H1 (cell line): ENCODE measurements around the gene WDFY1. TPM values are rescaled to one million over a fixed set of nuclear protein-coding genes. Genes with fewer than 3 reads are reported as not detected.
"Not testable (repeated sequence)": the region's sequence is repeated elsewhere in the genome, so short reads cannot be mapped to it uniquely, and the experiment has no call there.

Experiments
- CTCF ChIA-PET: fragments of 300-600 bp; sonication (Branson Sonifier 250); formaldehyde crosslinking; loops from one replicate; lab custom pipeline; 2021; ENCODE audit not compliant: partially characterized antibody; lab: Charles Lee
- POLR2A ChIA-PET: fragments of 300-600 bp; sonication (Branson Sonifier 250); formaldehyde crosslinking; loops from one replicate; lab custom pipeline; 2021; ENCODE audit warnings: inconsistent platforms; ENCODE audit not compliant: partially characterized antibody; lab: Charles Lee
- DNase-seq, 2 experiments: peaks; one replicate each; pipeline versions ENCODE4 v3.0.0 to v3.0.0-alpha.2; 2010 to 2022; ENCODE audit warnings: low spot score in 2 of 2, low read depth in 1 of 2, mixed read lengths in 1 of 2
- FAIRE-seq: peaks from 2 replicates; lab custom pipeline; 2011; peaks lifted over from hg19 to GRCh38; lab: Jason Lieb, UNC
- H2AFZ ChIP-seq: 2 replicates; pipeline ENCODE4 v1.8.1; 2012; ENCODE audit warnings: low read length, inconsistent platforms
- H2AK5ac ChIP-seq: 2 replicates; pipeline ENCODE4 v1.6.1; 2013; ENCODE audit warnings: low read depth, low read length
- H2BK120ac ChIP-seq: replicated peaks from 2 replicates; pipeline ENCODE3; 2013; ENCODE audit warnings: low read depth, low read length, inconsistent platforms
- H2BK12ac ChIP-seq: 2 replicates; pipeline ENCODE4 v1.6.1; 2013; ENCODE audit warnings: low read depth, low read length
- H2BK15ac ChIP-seq: 2 replicates; pipeline ENCODE4 v1.6.1; 2013; ENCODE audit warnings: low read length
- H2BK20ac ChIP-seq: 2 replicates; pipeline ENCODE4 v1.6.1; 2013; ENCODE audit warnings: low read length
- H2BK5ac ChIP-seq: 2 replicates; pipeline ENCODE4 v1.6.1; 2013; ENCODE audit warnings: low read depth, low read length
- H3K14ac ChIP-seq: 2 replicates; pipeline ENCODE4 v1.6.1; 2013; ENCODE audit warnings: inconsistent platforms; ENCODE audit not compliant: insufficient read length
- H3K18ac ChIP-seq: 2 replicates; pipeline ENCODE4 v1.6.1; 2013; ENCODE audit warnings: low read length; ENCODE audit errors: extremely low read depth
- H3K23ac ChIP-seq: 2 replicates; pipeline ENCODE4 v1.6.1; 2013; ENCODE audit warnings: inconsistent platforms; ENCODE audit not compliant: insufficient read length
- H3K23me2 ChIP-seq: 2 replicates; pipeline ENCODE4 v1.6.1; 2013; ENCODE audit warnings: low read depth, low read length
- H3K27ac ChIP-seq: 2 replicates; pipeline ENCODE4 v1.6.1; 2011; ENCODE audit warnings: low read depth, low read length, inconsistent platforms
- H3K27me3 ChIP-seq, 4 experiments: replicated peaks in 1 of 4; 1 replicate in 1 of 4; 2 replicates in 3 of 4; pipeline versions ENCODE4 v1.6.1 to v1.8.1; 2011 to 2013; ENCODE audit warnings: low read length in 3 of 4, mild to moderate bottlenecking in 3 of 4, inconsistent platforms in 2 of 4, mixed read lengths in 2 of 4, moderate library complexity in 1 of 4; ENCODE audit not compliant: control insufficient read depth in 3 of 4, insufficient read depth in 3 of 4; ENCODE audit errors: extremely low read depth in 1 of 4
- H3K36me3 ChIP-seq, 4 experiments: 2 replicates each; pipeline versions ENCODE4 v1.6.1 to v1.8.1; 2011 to 2013; ENCODE audit warnings: mild to moderate bottlenecking in 4 of 4, low read length in 3 of 4, moderate library complexity in 2 of 4, control low read depth in 1 of 4, inconsistent platforms in 1 of 4; ENCODE audit not compliant: insufficient read depth in 4 of 4, control insufficient read depth in 2 of 4
- H3K4ac ChIP-seq: replicated peaks from 2 replicates; pipeline ENCODE3; 2013; ENCODE audit warnings: low read length, low read depth, mixed read lengths, inconsistent platforms; ENCODE audit not compliant: insufficient read length
- H3K4me1 ChIP-seq, 4 experiments: replicated peaks in 1 of 4; 1 replicate in 1 of 4; 2 replicates in 3 of 4; pipeline versions ENCODE4 v1.6.1 to v1.8.1; 2011 to 2013; ENCODE audit warnings: low read length in 3 of 4, inconsistent platforms in 2 of 4, mixed read lengths in 1 of 4; ENCODE audit not compliant: insufficient read depth in 4 of 4, control insufficient read depth in 3 of 4
- H3K4me2 ChIP-seq, 2 experiments: 2 replicates each; pipeline versions ENCODE4 v1.6.1 to v1.8.1; 2011 to 2013; ENCODE audit warnings: low read depth in 2 of 2, low read length in 2 of 2, control low read depth in 1 of 2, inconsistent platforms in 1 of 2, mild to moderate bottlenecking in 1 of 2; ENCODE audit not compliant: insufficient read depth in 1 of 2
- H3K4me3 ChIP-seq, 4 experiments: fragments of 200-600, 300-600 bp in 1 of 4; sonication (generic), shearing (Covaris generic), sonication (Bioruptor Twin) in 1 of 4; 2 replicates each; pipeline versions ENCODE4 v1.5.1 to v1.8.1; 2011 to 2016; ENCODE audit warnings: low read length in 4 of 4, low read depth in 3 of 4, control low read depth in 2 of 4, inconsistent platforms in 2 of 4, mild to moderate bottlenecking in 2 of 4, mixed read lengths in 1 of 4, moderate library complexity in 1 of 4; ENCODE audit not compliant: insufficient read depth in 2 of 4; ENCODE audit errors: extremely low read depth in 1 of 4
- H3K56ac ChIP-seq: replicated peaks from 2 replicates; pipeline ENCODE3; 2013; ENCODE audit warnings: low read depth, mild to moderate bottlenecking, mixed read lengths, low read length, inconsistent platforms; ENCODE audit not compliant: insufficient read length
- H3K79me1 ChIP-seq: 2 replicates; pipeline ENCODE4 v1.6.1; 2013; ENCODE audit warnings: low read depth, low read length, control low read depth
- H3K79me2 ChIP-seq, 2 experiments: 2 replicates each; pipeline versions ENCODE4 v1.6.1 to v1.8.1; 2012 to 2013; ENCODE audit warnings: low read length in 2 of 2, mild to moderate bottlenecking in 2 of 2, inconsistent platforms in 1 of 2; ENCODE audit not compliant: insufficient read depth in 2 of 2, control insufficient read depth in 1 of 2
- H3K9ac ChIP-seq, 4 experiments: replicated peaks in 1 of 4; 1 replicate in 1 of 4; 2 replicates in 3 of 4; pipeline versions ENCODE4 v1.6.1 to v1.8.1; 2011 to 2013; ENCODE audit warnings: low read depth in 3 of 4, low read length in 3 of 4, control low read depth in 2 of 4, mild to moderate bottlenecking in 2 of 4, moderate library complexity in 2 of 4, inconsistent platforms in 1 of 4; ENCODE audit errors: extremely low read depth in 1 of 4
- H3K9me3 ChIP-seq, 2 experiments: 2 replicates each; pipeline versions ENCODE4 v1.6.1 to v1.8.1; 2012 to 2013; ENCODE audit warnings: mild to moderate bottlenecking in 2 of 2, moderate library complexity in 2 of 2, control low read depth in 1 of 2, inconsistent platforms in 1 of 2, low read depth in 1 of 2, low read length in 1 of 2, mixed read lengths in 1 of 2; ENCODE audit not compliant: insufficient read depth in 2 of 2
- H4K20me1 ChIP-seq, 2 experiments: replicated peaks in 1 of 2; 2 replicates each; pipeline versions ENCODE3 to v1.8.1; 2011 to 2013; ENCODE audit warnings: inconsistent platforms in 2 of 2, low read length in 2 of 2, mild to moderate bottlenecking in 1 of 2; ENCODE audit not compliant: insufficient read depth in 2 of 2, control insufficient read depth in 1 of 2
- H4K5ac ChIP-seq: 2 replicates; pipeline ENCODE4 v1.6.1; 2013; ENCODE audit warnings: low read length, low read depth, mixed read lengths, inconsistent platforms; ENCODE audit not compliant: insufficient read length
- H4K8ac ChIP-seq: 2 replicates; pipeline ENCODE4 v1.8.0; 2013; ENCODE audit warnings: mild to moderate bottlenecking, moderate library complexity, low read length, inconsistent platforms; ENCODE audit not compliant: insufficient read depth; ENCODE audit errors: extremely low read depth
- H4K91ac ChIP-seq: replicated peaks from 2 replicates; pipeline ENCODE3; 2013; ENCODE audit warnings: low read length, mixed read lengths, inconsistent platforms; ENCODE audit not compliant: insufficient read length
- WGBS, 2 experiments: shearing (Covaris generic) in 1 of 2; methylation state at CpG; one replicate each; pipeline versions ENCODE4 v1.1.6 to v1.1.7; 2013 to 2015; ENCODE audit warnings: low lambda C conversion rate in 2 of 2, mixed read lengths in 2 of 2, inconsistent platforms in 1 of 2, low coverage in 1 of 2, missing lambda C conversion rate in 1 of 2; ENCODE audit not compliant: insufficient replicate concordance in 2 of 2, insufficient coverage in 1 of 2, insufficient read length in 1 of 2; ENCODE audit errors: extremely low coverage in 1 of 2, missing lambda C conversion rate in 1 of 2; 5-methylcytosine and 5-hydroxymethylcytosine counted together
- polyA plus RNA-seq, 7 experiments: library from polyadenylated mRNA; depleted of rRNA in 3 of 7; stranded (reverse) in 5 of 7; unstranded in 2 of 7; fragments of >200 nt in 5 of 7; fragments of 200-250 nt in 2 of 7; gene quantifications; 1 replicate in 5 of 7; 2 replicates in 1 of 7; 4 replicates in 1 of 7; pipeline versions ENCODE4 v1.2.1 to v1.2.3, GENCODE V29; 2011 to 2013; ENCODE audit warnings: missing spikeins in 2 of 7, mixed read lengths in 2 of 7
- total RNA-seq: library from RNA; stranded (reverse); fragmentation: NEBNext Ultra II Directional; extraction: Animal tissue kit (Norgen Biotek cat#: 25700); gene quantifications from 2 replicates; pipeline ENCODE4 v1.2.1, GENCODE V29; 2021

WDFY1 gene
- total and polyA plus RNA-seq, 2 of the 8 experiments (the other 6 are each of a cell fraction or from before 2014, with no cell fraction given), result 68.4 to 94.7 TPM

DNA sequence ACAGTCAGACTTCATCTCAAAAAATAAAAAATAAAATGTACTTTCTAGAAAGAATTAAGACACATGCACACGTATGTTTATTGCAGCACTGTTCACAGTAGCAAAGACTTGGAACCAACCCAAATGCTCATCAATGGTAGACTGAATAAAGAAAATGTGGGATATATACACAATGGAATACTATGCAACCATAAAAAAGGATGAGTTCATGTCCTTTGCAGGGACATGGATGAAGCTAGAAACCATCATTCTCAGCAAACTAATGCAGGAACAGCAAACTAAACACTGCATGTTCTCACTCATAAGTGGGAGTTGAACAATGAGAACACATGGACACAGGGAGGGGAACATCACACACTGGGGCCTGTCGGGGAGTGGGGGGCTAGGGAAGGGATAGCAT, 72.4 kb downstream of the WDFY1 start:
- H2AK5ac ChIP-seq, H4K20me1 ChIP-seq, H2BK12ac ChIP-seq, H3K23ac ChIP-seq, H3K4ac ChIP-seq, DNase-seq, H3K79me1 ChIP-seq, H2BK15ac ChIP-seq, H3K23me2 ChIP-seq, H3K4me2 ChIP-seq, H2BK5ac ChIP-seq, H2BK20ac ChIP-seq, H3K56ac ChIP-seq, H3K14ac ChIP-seq, H3K18ac ChIP-seq, H4K8ac ChIP-seq, H4K5ac ChIP-seq, H3K27me3 ChIP-seq, H3K27ac ChIP-seq, POLR2A ChIA-PET, H3K9me3 ChIP-seq, H3K4me3 ChIP-seq, H3K9ac ChIP-seq, H3K4me1 ChIP-seq, H4K91ac ChIP-seq, FAIRE-seq, H2BK120ac ChIP-seq, H3K79me2 ChIP-seq, H2AFZ ChIP-seq: not testable (repeated sequence)
- peaks cover 5 to 21% (median 16%) of the 10 kb centered on the region in 4 experiments for H3K36me3 ChIP-seq
- CTCF ChIA-PET, result interaction anchor here (1.0 kb wide), 1 partner anchor 16 kb away, joined by 3 read pairs; no protein-coding TSS in a partner anchor
- 92% methylated on average over 2 of the region's 2 CpGs; no CpG with 5 or more reads in 1 of the 2 experiments for WGBS, 2 experiments

DNA sequence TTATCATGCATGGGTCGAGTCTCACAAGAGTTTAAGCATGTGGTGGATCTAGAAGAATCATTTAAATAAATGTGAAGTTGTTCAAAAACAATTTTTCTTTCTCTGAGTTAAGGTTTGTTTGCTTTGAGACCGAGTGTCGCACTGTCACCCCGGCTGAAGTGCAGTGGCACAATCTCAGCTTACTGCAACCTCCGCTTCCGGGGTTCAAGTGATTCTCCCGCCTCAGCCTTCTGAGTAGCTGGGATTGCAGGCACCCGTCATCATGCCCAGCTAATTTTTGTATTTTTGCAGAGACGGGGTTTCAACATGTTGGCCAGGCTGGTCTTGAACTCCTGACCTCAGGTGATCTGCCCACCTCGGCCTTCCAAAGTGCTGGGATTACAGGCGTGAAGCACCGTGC, 73.5 kb downstream of the WDFY1 start:
- H2AK5ac ChIP-seq, H2AFZ ChIP-seq, H4K91ac ChIP-seq, H4K20me1 ChIP-seq, H2BK15ac ChIP-seq, H4K8ac ChIP-seq, H3K27ac ChIP-seq, H3K4ac ChIP-seq, H3K56ac ChIP-seq, H3K18ac ChIP-seq, H3K14ac ChIP-seq, H3K4me3 ChIP-seq, H3K27me3 ChIP-seq, H3K23me2 ChIP-seq, H3K4me1 ChIP-seq, H3K23ac ChIP-seq, H3K79me2 ChIP-seq, H4K5ac ChIP-seq, H3K79me1 ChIP-seq, H3K9me3 ChIP-seq, H2BK12ac ChIP-seq, DNase-seq, H2BK5ac ChIP-seq, H2BK20ac ChIP-seq, H3K9ac ChIP-seq, FAIRE-seq, H3K4me2 ChIP-seq, H2BK120ac ChIP-seq: not testable (repeated sequence)
- ChIA-PET POLR2A (interaction anchor here (1.2 kb wide), 1 partner anchor 8 kb away, joined by 3 read pairs; no protein-coding TSS in a partner anchor), CTCF (interaction anchor here (1.0 kb wide), 2 partner anchors 12 to 15 kb away, joined by 3 read pairs; no protein-coding TSS in a partner anchor)
- 93% methylated on average over 12 of the region's 12 CpGs; no CpG with 5 or more reads in 1 of the 2 experiments for WGBS, 2 experiments
- peaks cover 3 to 14% (median 11%) of the 10 kb centered on the region in 4 experiments for H3K36me3 ChIP-seq
